GM12892 (cell line): ENCODE results near the gene ADRA2C.

ENCODE experiments used
- DNase-seq: peaks from one replicate; pipeline ENCODE4 v3.0.0; 2011; ENCODE audit not compliant: insufficient read length
- FAIRE-seq: peaks from 2 replicates; lab custom pipeline; 2011; peaks lifted over from hg19 to GRCh38; lab: Jason Lieb, UNC
- POLR2A ChIP-seq: IDR thresholded peaks from 2 replicates; pipeline ENCODE4 v1.6.1; 2011; ENCODE audit warnings: low read depth, low read length, control low read depth
- POLR2AphosphoS5 ChIP-seq: IDR thresholded peaks from 2 replicates; pipeline ENCODE4 v1.6.1; 2011; ENCODE audit warnings: low read depth, low read length, control low read depth
- TAF1 ChIP-seq: IDR thresholded peaks from 2 replicates; pipeline ENCODE4 v1.6.1; 2011; ENCODE audit warnings: low read depth, mild to moderate bottlenecking, control low read depth, low read length, borderline replicate concordance

The ADRA2C gene

GRCh38 chr4:3725936-3726870, 40.0 kb upstream of the ADRA2C start:
- FAIRE-seq (no peak), DNase-seq (no peak)
- TF ChIP-seq POLR2A (no peak), TAF1 (no peak)

GRCh38 chr4:3727847-3728469, 38.2 kb upstream of the ADRA2C start:
- TF ChIP-seq TAF1 = no peak
- TF ChIP-seq POLR2A = no peak
- TF ChIP-seq POLR2AphosphoS5 = no peak
- FAIRE-seq (no peak), DNase-seq (no peak)

- DNase-seq (no peak), FAIRE-seq (no peak)
- TF ChIP-seq POLR2AphosphoS5 = no peak
- TF ChIP-seq TAF1 = no peak
- no peak for TF ChIP-seq POLR2A
Measured at GRCh38 chr4:3729188-3729881, 36.9 kb upstream of the ADRA2C start.

- DNase-seq = no peak
- TF ChIP-seq POLR2AphosphoS5 = no peak
- no peak for TF ChIP-seq TAF1
- TF ChIP-seq POLR2A = no peak
- FAIRE-seq = no peak
Measured at GRCh38 chr4:3729882-3730226, 36.3 kb upstream of the ADRA2C start.

- TF ChIP-seq POLR2A = no peak
- no peak for TF ChIP-seq TAF1
- no peak for TF ChIP-seq POLR2AphosphoS5
- no peak for DNase-seq
Measured at GRCh38 chr4:3730422-3731190, 35.6 kb upstream of the ADRA2C start.

GRCh38 chr4:3732076-3733028, 33.8 kb upstream of the ADRA2C start:
- TF ChIP-seq TAF1 = no peak
- TF ChIP-seq POLR2A = no peak
- TF ChIP-seq POLR2AphosphoS5 = no peak
- no peak for DNase-seq
- no peak for FAIRE-seq

More at GRCh38 chr4:3730422-3731190, 35.6 kb upstream of the ADRA2C start:
- no peak for FAIRE-seq

- FAIRE-seq (no peak), DNase-seq (no peak)
- TF ChIP-seq POLR2AphosphoS5 (no peak), POLR2A (no peak), TAF1 (no peak)
Measured at GRCh38 chr4:3733195-3733594, 33.0 kb upstream of the ADRA2C start.

- DNase-seq = no peak
- no peak for TF ChIP-seq POLR2AphosphoS5
- TF ChIP-seq POLR2A = no peak
- TF ChIP-seq TAF1 = no peak
- no peak for FAIRE-seq
Measured at GRCh38 chr4:3735196-3735595, 31.0 kb upstream of the ADRA2C start.

GRCh38 chr4:3736290-3736689, 29.9 kb upstream of the ADRA2C start:
- no peak for DNase-seq
- FAIRE-seq = no peak
- TF ChIP-seq POLR2AphosphoS5 (no peak), POLR2A (no peak), TAF1 (no peak)

- FAIRE-seq = no peak
- DNase-seq = no peak
- no peak for TF ChIP-seq POLR2AphosphoS5
- TF ChIP-seq TAF1 = no peak
- no peak for TF ChIP-seq POLR2A
Measured at GRCh38 chr4:3736806-3737205, 29.4 kb upstream of the ADRA2C start.

GRCh38 chr4:3739577-3739976, 26.6 kb upstream of the ADRA2C start:
- no peak for TF ChIP-seq TAF1
- TF ChIP-seq POLR2A = no peak
- TF ChIP-seq POLR2AphosphoS5 = no peak
- FAIRE-seq (no peak), DNase-seq (no peak)
